A549 (cell line): ENCODE measurements around the gene MRPS34. TPM values are rescaled to one million over a fixed set of nuclear protein-coding genes. Genes with fewer than 3 reads are reported as not detected.

Experiments used
- ATAC-seq, 2 experiments: fragments of 200-7000 bp in 1 of 2; fragments of >200 bp in 1 of 2; cut with Nextera tagmentation in 1 of 2; cut with Tn5 transposase in 1 of 2; 3 replicates each; pipeline versions ENCODE4 v1.8.0 to v1.9.1; 2018 to 2020; ENCODE audit warnings: mild to moderate bottlenecking in 1 of 2, moderate library complexity in 1 of 2
- CTCF ChIA-PET: fragments of 300-600 bp; sonication (Branson Sonifier 250); formaldehyde crosslinking; extraction: SDS; loops from one replicate; lab custom pipeline; 2021; ENCODE audit warnings: antibody characterized with exemption, inconsistent platforms; lab: Yijun Ruan, JAX
- POLR2A ChIA-PET: fragments of 350-600 bp; formaldehyde crosslinking; extraction: SDS; loops from one replicate; lab custom pipeline; 2021; ENCODE audit warnings: antibody characterized with exemption, inconsistent platforms; lab: Yijun Ruan, JAX
- DNase-seq, 2 experiments: peaks; one replicate each; pipeline versions ENCODE4 v3.0.0 to v3.0.0-alpha.2; 2011 to 2016; ENCODE audit warnings: low read depth in 1 of 2, low spot score in 1 of 2
- FAIRE-seq: peaks from 2 replicates; lab custom pipeline; 2011; peaks lifted over from hg19 to GRCh38; lab: Jason Lieb, UNC
- H3K27ac ChIP-seq, 2 experiments: fragments of >200 bp; sonication (Bioruptor Twin); formaldehyde crosslinking; 3 replicates each; pipeline ENCODE4 v1.5.1; 2016 to 2017
- H3K4me1 ChIP-seq: fragments of >200 bp; sonication (Bioruptor Twin); formaldehyde crosslinking; 3 replicates; pipeline ENCODE4 v1.6.1; 2016
- H3K4me2 ChIP-seq: fragments of >200 bp; sonication (Bioruptor Twin); formaldehyde crosslinking; 3 replicates; pipeline ENCODE4 v1.6.1; 2016
- H3K4me3 ChIP-seq: fragments of >200 bp; sonication (Bioruptor Twin); formaldehyde crosslinking; 3 replicates; pipeline ENCODE4 v1.5.1; 2016
- H3K9me3 ChIP-seq: fragments of >200 bp; sonication (Bioruptor Twin); formaldehyde crosslinking; 3 replicates; pipeline ENCODE4 v1.6.1; 2016
- BHLHE40 ChIP-seq: IDR thresholded peaks from 2 replicates; pipeline ENCODE4 v1.6.1; 2012; ENCODE audit warnings: low read depth, low read length, inconsistent platforms
- CBX2 ChIP-seq: fragments of 200-600 bp; sonication (generic); IDR thresholded peaks from 2 replicates; pipeline ENCODE4 v1.6.1; 2016; ENCODE audit warnings: low read depth, mild to moderate bottlenecking, borderline replicate concordance
- CEBPB ChIP-seq, 2 experiments: fragments of >200 bp in 1 of 2; sonication (Bioruptor Twin) in 1 of 2; formaldehyde crosslinking in 1 of 2; IDR thresholded peaks; 2 replicates each; pipeline ENCODE4 v1.6.1; 2012 to 2016
- CHD2 ChIP-seq: fragments of 150-350 bp; IDR thresholded peaks from 2 replicates; pipeline ENCODE4 v1.6.1; 2014; ENCODE audit warnings: low read length; ENCODE audit not compliant: partially characterized antibody
- EHMT2 ChIP-seq: fragments of 200-600 bp; sonication (generic); IDR thresholded peaks from 2 replicates; pipeline ENCODE4 v1.6.1; 2016; ENCODE audit warnings: antibody characterized with exemption, low read depth, mild to moderate bottlenecking, moderate library complexity
- EP300 ChIP-seq, 2 experiments: fragments of >200 bp; sonication (Bioruptor Twin); formaldehyde crosslinking; IDR thresholded peaks; 2 replicates in 1 of 2; 3 replicates in 1 of 2; pipeline ENCODE4 v1.6.1; 2016 to 2017
- FOSB ChIP-seq: fragments of 250-450 bp; sonication (Bioruptor Pico); IDR thresholded peaks from 2 replicates; pipeline ENCODE4 v1.5.0; 2020; ENCODE audit warnings: mild to moderate bottlenecking, moderate library complexity
- HEYL ChIP-seq: fragments of 250-450 bp; sonication (Bioruptor Pico); IDR thresholded peaks from 2 replicates; pipeline ENCODE4 v1.8.0; 2021; ENCODE audit warnings: mild to moderate bottlenecking, moderate library complexity
- KDM5A ChIP-seq: fragments of 200-600 bp; sonication (generic); IDR thresholded peaks from 2 replicates; pipeline ENCODE4 v1.6.1; 2016; ENCODE audit warnings: antibody characterized with exemption, mild to moderate bottlenecking
- NFE2L2 ChIP-seq: fragments of 150-350 bp; conservative IDR thresholded peaks from 2 replicates; pipeline ENCODE4 v1.6.1; 2014; ENCODE audit warnings: low read length
- NPAS2 ChIP-seq: fragments of 250-450 bp; sonication (Bioruptor Pico); IDR thresholded peaks from 2 replicates; pipeline ENCODE4 v1.8.0; 2022; ENCODE audit warnings: mild to moderate bottlenecking, moderate library complexity, borderline replicate concordance
- NR3C1 ChIP-seq: fragments of >200 bp; sonication (Bioruptor Twin); formaldehyde crosslinking; IDR thresholded peaks from 3 replicates; pipeline ENCODE4 v1.6.1; 2017
- PHF8 ChIP-seq: fragments of 200-600 bp; sonication (generic); IDR thresholded peaks from 2 replicates; pipeline ENCODE4 v1.6.1; 2016; ENCODE audit warnings: low read depth, mild to moderate bottlenecking, antibody characterized with exemption, moderate library complexity, borderline replicate concordance
- POLR2A ChIP-seq: IDR thresholded peaks from 2 replicates; pipeline ENCODE4 v1.6.1; 2012; ENCODE audit warnings: mild to moderate bottlenecking, low read length
- RAD21 ChIP-seq, 2 experiments: fragments of >200 bp in 1 of 2; sonication (Bioruptor Twin) in 1 of 2; formaldehyde crosslinking in 1 of 2; IDR thresholded peaks in 1 of 2; conservative IDR thresholded peaks in 1 of 2; 2 replicates in 1 of 2; 3 replicates in 1 of 2; pipeline ENCODE4 v1.6.1; 2012 to 2018; ENCODE audit warnings: inconsistent platforms in 1 of 2
- TP53 ChIP-seq: fragments of 250-450 bp; sonication (Bioruptor Pico); IDR thresholded peaks from 2 replicates; pipeline ENCODE4 v1.5.0; 2021; ENCODE audit warnings: mild to moderate bottlenecking, moderate library complexity
- ZFP36 ChIP-seq: fragments of 450-650 bp; IDR thresholded peaks from 2 replicates; pipeline ENCODE4 v1.6.1; 2014; ENCODE audit warnings: borderline replicate concordance; ENCODE audit not compliant: partially characterized antibody
- ZNF302 ChIP-seq: fragments of 250-450 bp; sonication (Bioruptor Pico); IDR thresholded peaks from 2 replicates; pipeline ENCODE4 v1.9.0; 2021; ENCODE audit warnings: inconsistent platforms, mild to moderate bottlenecking, moderate library complexity
- ZSCAN20 ChIP-seq: fragments of 250-450 bp; sonication (Bioruptor Pico); IDR thresholded peaks from 2 replicates; pipeline ENCODE4 v1.8.0; 2022; ENCODE audit warnings: mild to moderate bottlenecking, moderate library complexity
- WGBS: methylation state at CpG from one replicate; pipeline ENCODE4 v1.1.6; 2017; ENCODE audit errors: missing lambda C conversion rate; 5-methylcytosine and 5-hydroxymethylcytosine counted together
- polyA plus RNA-seq, 4 experiments: library from polyadenylated mRNA; depleted of rRNA in 3 of 4; stranded (reverse); fragments of >200 nt; fragmentation: RNase III in 1 of 4; extraction: RNeasy Plus Mini Kit Qiagen cat#74134 plus additional on column Dnase treatment in 1 of 4; gene quantifications; 2 replicates in 3 of 4; 3 replicates in 1 of 4; pipeline ENCODE4 v1.2.3, GENCODE V29; 2011 to 2017
- TF ChIP-seq, protein P1 (sequence below): IDR thresholded peaks from 2 replicates; pipeline ENCODE4 v1.6.1; 2012
- TF ChIP-seq, protein P2 (sequence below): fragments of >200 bp; sonication (Bioruptor Twin); formaldehyde crosslinking; IDR thresholded peaks from 2 replicates; pipeline ENCODE4 v1.6.1; 2016
- TF ChIP-seq, protein P3 (sequence below): fragments of 250-450 bp; sonication (Bioruptor Pico); IDR thresholded peaks from 2 replicates; pipeline ENCODE4 v1.5.0; 2020; ENCODE audit warnings: low read depth, mild to moderate bottlenecking, moderate library complexity

MRPS34 gene
- polyA plus RNA-seq, 2 of the 4 experiments (the other 2 are of a cell fraction) = 118 to 220 TPM

DNA sequence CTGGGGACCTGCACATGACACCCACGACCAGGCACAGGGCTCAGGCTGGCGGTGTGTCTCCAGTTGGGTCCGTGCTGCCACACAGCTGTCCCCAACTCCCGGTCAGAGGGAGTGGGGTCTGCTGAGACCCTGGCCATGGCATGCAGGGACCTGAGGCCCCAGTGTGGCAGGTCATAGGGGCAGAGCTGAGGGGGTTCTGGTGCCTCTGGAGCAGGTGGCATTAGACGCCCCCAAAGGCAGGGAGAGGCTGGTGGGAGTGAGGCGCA, 14.1 kb upstream of the MRPS34 start:
- CTCF ChIA-PET = interaction anchor here (1.0 kb wide), 1 partner anchor 22 kb away, joined by 3 read pairs; no protein-coding TSS in a partner anchor
- no peak overlapping the region for H3K4me2 ChIP-seq
- POLR2A ChIA-PET = no interaction called here
- peaks cover 6% of the 10 kb centered on the region; the same call in 1 of the 3 replicates for H3K4me1 ChIP-seq
- no peak for FAIRE-seq
- no peak for ATAC-seq
- DNase-seq = no peak
- no peak overlapping the region for H3K27ac ChIP-seq
- WGBS = 83% methylated on average over 5 of the region's 6 CpGs
- no peak overlapping the region for H3K4me3 ChIP-seq
- TF ChIP-seq, protein P1, sequence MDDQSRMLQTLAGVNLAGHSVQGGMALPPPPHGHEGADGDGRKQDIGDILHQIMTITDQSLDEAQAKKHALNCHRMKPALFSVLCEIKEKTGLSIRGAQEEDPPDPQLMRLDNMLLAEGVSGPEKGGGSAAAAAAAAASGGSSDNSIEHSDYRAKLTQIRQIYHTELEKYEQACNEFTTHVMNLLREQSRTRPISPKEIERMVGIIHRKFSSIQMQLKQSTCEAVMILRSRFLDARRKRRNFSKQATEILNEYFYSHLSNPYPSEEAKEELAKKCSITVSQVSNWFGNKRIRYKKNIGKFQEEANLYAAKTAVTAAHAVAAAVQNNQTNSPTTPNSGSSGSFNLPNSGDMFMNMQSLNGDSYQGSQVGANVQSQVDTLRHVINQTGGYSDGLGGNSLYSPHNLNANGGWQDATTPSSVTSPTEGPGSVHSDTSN = no peak
- TF ChIP-seq, protein P2, sequence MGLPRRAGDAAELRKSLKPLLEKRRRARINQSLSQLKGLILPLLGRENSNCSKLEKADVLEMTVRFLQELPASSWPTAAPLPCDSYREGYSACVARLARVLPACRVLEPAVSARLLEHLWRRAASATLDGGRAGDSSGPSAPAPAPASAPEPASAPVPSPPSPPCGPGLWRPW = no peak
- TF ChIP-seq POLR2A (no peak), BHLHE40 (no peak), FOSB (CRISPR knock-in tag) (no peak), KDM5A (no peak), ZFP36 (no peak), ZSCAN20 (no peak), EP300 (IDR thresholded peaks at IDR 0.05) (no peak), TP53 (CRISPR knock-in tag) (no peak), CBX2 (no peak), NR3C1 (no peak)
- TF ChIP-seq, protein P3, sequence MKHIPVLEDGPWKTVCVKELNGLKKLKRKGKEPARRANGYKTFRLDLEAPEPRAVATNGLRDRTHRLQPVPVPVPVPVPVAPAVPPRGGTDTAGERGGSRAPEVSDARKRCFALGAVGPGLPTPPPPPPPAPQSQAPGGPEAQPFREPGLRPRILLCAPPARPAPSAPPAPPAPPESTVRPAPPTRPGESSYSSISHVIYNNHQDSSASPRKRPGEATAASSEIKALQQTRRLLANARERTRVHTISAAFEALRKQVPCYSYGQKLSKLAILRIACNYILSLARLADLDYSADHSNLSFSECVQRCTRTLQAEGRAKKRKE (CRISPR knock-in tag) = no peak
- TF ChIP-seq, all 56 proteins: peak for 0
- H3K9me3 ChIP-seq = no peaks in the 10 kb centered on the region

DNA sequence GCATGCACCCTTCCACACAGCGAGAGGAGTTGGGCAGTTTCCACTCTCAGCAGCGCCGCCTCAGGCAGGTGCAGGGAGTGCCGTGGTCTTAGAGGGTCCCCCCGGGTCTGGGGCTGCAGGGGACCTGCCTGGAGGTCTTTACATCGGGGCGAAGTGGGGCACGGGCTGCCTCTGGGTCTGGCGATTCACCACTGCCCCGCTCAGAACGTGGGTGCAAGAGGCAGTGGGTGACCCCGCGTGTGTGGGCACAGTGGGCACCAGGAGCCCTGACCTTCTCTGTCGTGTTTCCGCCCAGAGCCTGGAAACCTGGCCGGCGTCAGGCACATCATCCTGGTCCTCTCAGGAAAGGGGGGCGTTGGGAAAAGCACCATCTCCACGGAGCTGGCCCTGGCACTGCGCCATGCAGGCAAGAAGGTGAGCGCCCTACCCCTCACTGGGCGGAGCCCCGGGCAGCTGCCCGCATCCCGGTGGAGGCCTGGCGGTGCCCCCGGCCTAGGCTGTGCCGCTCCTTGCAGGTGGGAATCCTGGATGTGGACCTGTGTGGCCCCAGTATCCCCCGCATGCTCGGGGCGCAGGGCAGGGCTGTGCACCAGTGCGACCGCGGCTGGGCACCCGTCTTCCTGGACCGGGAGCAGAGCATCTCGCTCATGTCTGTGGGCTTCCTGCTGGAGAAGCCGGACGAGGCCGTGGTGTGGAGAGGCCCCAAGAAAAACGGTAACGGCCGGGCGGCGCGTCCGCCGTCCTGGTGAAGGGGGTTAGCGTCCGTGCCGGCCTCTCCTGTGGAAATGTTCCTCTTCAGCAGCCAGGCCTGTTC, 13.5 kb upstream of the MRPS34 start:
- ATAC-seq (no peak), FAIRE-seq (no peak), DNase-seq (no peak)
- Histone ChIP-seq H3K4me2 (no peak overlapping the region), H3K4me1 (peaks cover 7% of the 10 kb centered on the region; the same call in 2 of the 3 replicates), H3K9me3 (no peaks in the 10 kb centered on the region), H3K27ac (no peak overlapping the region), H3K4me3 (no peak overlapping the region)
- CTCF ChIA-PET = interaction anchor here (0.7 to 1.0 kb wide), 2 partner anchors 22 to 77 kb away, joined by 3 read pairs; no protein-coding TSS in a partner anchor
- WGBS = 91% methylated on average over 40 of the region's 51 CpGs
- TF ChIP-seq CBX2 = no peak
- no peak for TF ChIP-seq HEYL (CRISPR knock-in tag)
- TF ChIP-seq ZNF302 (CRISPR knock-in tag) = no peak
- TF ChIP-seq CEBPB (IDR thresholded peaks at IDR 0.05) = no peak
- no peak for TF ChIP-seq RAD21 (conservative IDR thresholded peaks at IDR 0.05 in 1 of 2, IDR thresholded peaks at IDR 0.05 in 1 of 2)
- TF ChIP-seq PHF8 = no peak
- no peak for TF ChIP-seq EHMT2
- no peak for TF ChIP-seq NPAS2 (CRISPR knock-in tag)
- no peak for TF ChIP-seq CHD2
- TF ChIP-seq EP300 (IDR thresholded peaks at IDR 0.05) = no peak
- TF ChIP-seq NFE2L2 = no peak
- POLR2A ChIA-PET = no interaction called here

DNA sequence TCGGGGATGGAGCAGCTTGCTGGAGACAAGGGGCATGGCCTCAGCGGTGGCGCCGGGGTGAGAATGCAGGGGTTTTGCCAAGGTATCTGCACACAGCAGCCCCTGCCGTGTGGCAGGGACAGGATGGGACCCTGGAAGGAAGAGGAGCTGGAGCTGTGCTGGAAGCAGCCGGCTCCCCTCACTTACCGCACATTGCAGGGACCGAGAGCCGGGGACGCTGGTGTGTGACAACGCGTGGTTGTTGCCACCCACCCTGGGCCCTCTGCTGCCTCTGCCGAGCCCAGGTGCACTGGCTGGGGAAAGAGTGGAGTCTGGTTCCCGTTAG, 12.9 kb upstream of the MRPS34 start:
- no peak for FAIRE-seq
- Histone ChIP-seq H3K4me1 (peaks cover 14% of the 10 kb centered on the region; the same call in 2 of the 3 replicates), H3K27ac (no peak overlapping the region), H3K4me3 (no peak overlapping the region), H3K9me3 (no peaks in the 10 kb centered on the region), H3K4me2 (no peak overlapping the region)
- TF ChIP-seq BHLHE40 = no peak
- ATAC-seq = no peak
- ChIA-PET CTCF (interaction anchor here (0.7 to 1.3 kb wide), 3 partner anchors 11 to 78 kb away, joined by 3 to 4 read pairs (median 3); no protein-coding TSS in a partner anchor), POLR2A (no interaction called here)
- WGBS = 91% methylated on average over 11 of the region's 14 CpGs
- DNase-seq = no peak
